GM10266 (cell line): Measurements from ENCODE around the gene UBE2Q1.

Experiments used
- DNase-seq: peaks from one replicate; pipeline ENCODE4 v3.0.0; 2012; ENCODE audit errors: extremely low spot score
- CTCF ChIP-seq: IDR thresholded peaks from 2 replicates; pipeline ENCODE4 v1.5.1; 2012; ENCODE audit warnings: mild to moderate bottlenecking, low read depth; ENCODE audit not compliant: control insufficient read depth, insufficient read depth; ENCODE audit errors: missing control alignments

Gene UBE2Q1

DNA sequence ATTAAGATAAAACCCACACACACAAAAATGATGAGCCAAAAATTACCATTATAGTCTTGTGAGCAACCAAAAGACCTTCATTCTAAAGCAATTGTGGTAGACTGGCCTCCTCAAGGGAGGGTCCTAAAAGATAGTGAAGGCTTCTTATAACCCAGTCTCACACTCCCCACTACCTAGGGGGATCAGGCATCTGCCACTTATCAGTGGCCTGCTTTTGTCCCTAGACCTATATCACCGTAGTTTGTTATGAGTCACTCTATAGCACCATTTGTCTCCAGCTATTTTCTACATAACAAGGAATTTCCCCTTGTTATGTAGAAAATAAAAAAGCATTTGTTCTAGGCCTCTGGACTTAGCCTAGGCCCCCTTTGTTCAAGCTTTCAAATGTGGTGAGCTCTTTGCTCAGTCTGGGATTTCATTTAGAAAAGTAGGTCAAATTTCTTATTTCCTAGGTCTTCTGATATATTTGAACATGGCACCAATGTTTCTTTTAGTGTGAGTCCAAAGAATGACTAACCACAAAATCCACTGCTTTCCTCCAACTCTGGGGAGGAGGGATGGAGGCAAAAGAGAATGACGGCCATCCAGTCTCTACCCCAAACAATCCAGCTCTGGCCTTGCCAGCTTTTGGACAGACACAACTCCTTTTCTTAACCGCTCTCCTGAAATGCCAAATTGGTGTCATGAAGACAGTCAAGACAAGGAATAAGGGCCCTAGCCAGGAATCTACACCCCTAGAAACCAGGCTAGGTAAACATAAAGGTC, 40.6 kb upstream of the UBE2Q1 start:
- TF ChIP-seq CTCF, result no peak
- DNase-seq, result no peak

DNA sequence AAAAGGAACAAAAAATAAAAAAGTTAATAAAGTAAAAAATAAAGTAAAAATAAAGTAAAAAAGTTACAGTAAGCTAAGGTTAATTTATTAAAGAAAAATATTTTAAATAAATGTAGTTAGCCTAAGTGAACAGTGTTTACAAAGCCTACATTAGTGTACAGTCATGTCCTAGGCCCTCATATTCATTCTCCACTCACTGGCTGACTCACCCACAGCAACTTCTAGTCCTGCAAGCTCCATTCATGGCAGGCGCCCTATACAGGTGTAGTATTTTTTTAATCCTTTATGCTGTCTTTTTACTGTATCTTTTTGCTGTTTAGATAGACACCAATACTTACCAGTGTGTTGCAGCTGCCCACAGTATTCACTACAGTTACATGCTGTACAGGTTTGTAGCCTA, 37.2 kb upstream of the UBE2Q1 start:
- no peak for TF ChIP-seq CTCF
- no peak for DNase-seq

DNA sequence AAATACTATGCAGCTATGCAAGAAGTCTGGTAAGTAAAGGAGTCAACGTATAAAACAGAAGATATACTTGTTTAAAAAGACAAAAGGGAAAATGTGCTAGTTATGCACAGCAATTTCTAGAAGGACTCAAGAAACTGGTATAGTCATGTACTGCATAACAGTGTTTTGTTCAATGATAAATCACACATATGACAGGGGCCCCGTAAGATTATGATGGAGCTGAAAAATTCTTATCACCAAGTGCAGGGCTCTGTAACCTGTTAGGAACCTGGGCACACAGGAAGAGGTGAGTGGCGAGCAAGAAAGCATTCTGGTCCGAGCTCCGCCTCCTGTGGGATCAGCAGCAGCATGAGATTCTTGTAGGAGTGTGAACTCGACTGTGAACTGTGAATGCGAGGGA, 36.3 kb upstream of the UBE2Q1 start:
- no peak for DNase-seq
- no peak for TF ChIP-seq CTCF

DNA sequence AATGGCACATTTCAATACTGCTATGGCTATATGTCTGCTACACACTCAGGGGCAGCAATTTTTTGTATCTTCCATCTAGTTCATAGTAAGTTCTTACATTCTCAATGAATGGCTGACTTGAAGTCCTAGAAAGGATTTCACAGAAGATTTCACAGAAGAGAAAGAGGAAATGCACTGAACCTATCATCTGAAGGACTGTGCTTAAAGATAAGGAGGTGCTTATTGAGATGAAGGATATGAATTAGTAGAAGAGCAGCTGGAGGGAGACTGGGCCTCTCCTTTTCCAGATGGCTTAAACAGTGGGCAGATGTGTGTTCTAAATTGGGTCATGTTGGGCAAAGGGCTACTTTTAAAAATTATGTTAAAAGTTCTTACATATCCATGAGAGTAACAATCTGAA, 34.9 kb upstream of the UBE2Q1 start:
- TF ChIP-seq CTCF, result no peak
- DNase-seq, result no peak

DNA sequence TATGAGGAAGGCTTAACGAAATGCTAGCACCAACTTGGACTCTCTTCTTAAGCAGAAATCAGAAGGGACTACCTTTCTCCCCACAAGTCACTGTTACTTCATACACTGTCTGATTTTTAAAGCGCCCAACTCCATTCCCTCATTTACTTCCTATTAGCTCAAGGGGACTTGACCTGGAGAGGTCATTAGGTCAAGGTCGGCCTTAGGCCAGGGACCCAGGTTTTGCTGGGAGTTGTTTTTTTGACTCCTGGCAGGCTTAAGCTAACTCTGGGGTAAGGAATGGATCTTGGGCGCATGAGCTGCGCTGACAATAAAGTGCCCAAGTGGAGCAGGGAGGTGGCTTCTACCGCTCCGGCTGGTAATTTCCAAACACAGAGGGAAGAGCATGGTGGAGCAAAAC, 32.7 kb upstream of the UBE2Q1 start:
- TF ChIP-seq CTCF, result no peak

GRCh38 chr1:154590756-154591155, 32.3 kb upstream of the UBE2Q1 start:
- TF ChIP-seq CTCF, result no peak
- no peak for DNase-seq

More for the DNA sequence above, 32.7 kb upstream of the UBE2Q1 start:
- no peak for DNase-seq

DNA sequence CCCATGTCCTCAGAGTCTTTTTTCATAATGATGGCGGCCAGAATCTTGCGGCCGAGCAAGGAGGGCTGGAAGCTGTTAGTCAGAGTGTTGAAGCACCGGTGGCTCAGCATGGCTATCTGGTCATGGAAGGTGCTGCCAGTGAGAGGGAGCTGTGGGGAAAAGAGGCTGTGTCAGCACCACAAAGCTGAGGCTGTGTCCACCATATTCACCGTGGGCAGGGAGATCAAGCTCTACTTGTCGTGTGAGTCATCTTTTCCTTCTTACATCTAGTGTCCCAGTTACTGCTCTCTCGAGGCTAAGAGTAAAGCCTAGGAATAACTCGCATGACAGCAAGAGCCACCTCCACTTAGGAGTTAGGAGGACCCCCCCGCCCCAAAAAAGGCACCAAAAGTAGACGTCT, 31.3 kb upstream of the UBE2Q1 start:
- DNase-seq, result no peak
- TF ChIP-seq CTCF, result no peak
